AG08396 (cell line): ENCODE results near the gene PIP5K1A.
A peak's percentile ranks its signal among the peaks of the same experiment; 100 is the strongest.
"Not testable (repeated sequence)": the region's sequence is repeated elsewhere in the genome, so short reads cannot be mapped to it uniquely, and the experiment has no call there.

Experiments
- DNase-seq: peaks from one replicate; pipeline ENCODE4 v3.0.0; 2012; ENCODE audit warnings: low spot score, mixed read lengths

The PIP5K1A gene

DNA sequence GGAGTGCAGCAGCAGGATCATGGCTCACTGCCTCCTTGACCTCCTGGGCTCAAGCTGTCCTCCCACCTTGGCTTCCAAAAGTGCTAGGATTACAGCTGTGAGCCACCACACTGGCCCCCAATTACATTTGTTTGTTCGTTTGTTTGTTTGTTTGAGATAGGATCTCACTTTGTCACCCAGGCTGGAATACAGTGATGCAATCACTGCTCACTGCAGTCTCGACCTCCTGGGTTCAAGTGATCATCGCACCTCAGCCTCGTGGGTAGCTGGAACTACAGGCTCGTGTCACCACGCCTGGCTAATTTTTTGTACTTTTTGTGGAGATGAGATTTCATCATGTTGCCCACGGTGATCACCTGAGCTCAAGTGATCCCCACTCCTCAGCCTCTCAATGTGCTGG lies 6.3 kb upstream of the PIP5K1A start:
- DNase-seq: no peak

- no peak for DNase-seq
Measured at GRCh38 chr1:151193304-151193703, 5.0 kb upstream of the PIP5K1A start.

DNA sequence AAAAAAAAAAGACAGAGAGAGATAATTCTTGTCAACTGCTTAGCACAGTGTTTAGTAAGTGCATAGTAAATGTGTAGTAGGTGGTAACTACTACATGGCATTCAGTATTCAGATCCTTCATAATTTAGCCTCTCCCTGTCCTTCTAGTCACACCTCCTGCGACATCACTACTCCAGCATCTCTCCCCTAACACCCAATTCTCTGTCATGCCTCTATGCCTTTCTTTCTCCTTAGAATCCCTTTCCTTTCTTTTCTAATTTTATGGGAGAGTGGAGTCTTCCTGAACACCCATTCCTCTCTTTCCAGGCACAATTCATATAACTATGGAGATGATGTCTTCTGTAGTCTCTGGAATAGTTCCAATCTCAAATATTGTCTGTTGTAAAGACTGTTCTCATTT lies 4.5 kb upstream of the PIP5K1A start:
- no peak for DNase-seq

GRCh38 chr1:151194894-151195594 lies 3.3 kb upstream of the PIP5K1A start:
- peak; percentile 79 for DNase-seq

DNA sequence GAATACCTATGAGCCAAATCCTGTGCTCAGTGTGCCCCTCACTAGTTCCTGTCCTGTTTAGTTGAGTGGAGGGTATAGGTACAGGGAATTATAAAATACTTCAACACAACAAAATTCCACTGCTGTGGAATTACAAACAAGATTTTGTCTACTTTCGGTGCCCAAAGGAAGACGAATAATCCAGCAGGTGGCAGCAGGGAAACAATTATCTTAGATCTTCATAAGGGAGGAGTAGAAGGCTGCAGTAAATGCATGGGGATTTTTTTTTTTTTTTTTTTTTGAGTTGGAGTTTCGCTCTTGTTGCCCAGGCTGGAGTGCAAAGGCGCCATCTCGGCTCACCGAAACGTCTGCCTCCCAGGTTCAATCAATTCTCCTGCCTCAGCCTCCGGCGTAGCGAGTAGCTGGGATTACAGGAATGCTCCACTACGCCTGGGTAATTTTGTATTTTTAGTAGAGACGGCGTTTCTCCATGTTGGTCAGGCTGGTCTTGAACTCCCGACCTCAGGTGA lies 2.0 kb upstream of the PIP5K1A start:
- DNase-seq: peak; percentile 39

DNA sequence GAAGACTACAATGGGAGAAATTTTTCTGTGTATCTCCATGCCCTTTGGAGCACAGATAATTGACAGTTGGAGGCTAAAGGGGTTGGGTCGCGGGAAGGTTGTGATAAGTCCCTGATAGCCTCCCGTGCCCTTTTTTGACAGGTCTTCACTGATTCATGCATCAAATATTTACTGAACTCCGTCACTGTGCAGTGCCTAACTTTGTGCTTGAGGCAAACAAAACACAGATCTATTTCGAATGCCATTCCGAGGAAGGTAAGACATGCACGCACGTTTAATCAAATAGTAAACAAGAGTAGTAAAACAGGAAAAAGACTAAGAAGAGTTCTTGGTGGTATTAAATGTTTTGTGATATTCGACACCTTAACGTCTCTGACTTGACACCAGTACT lies 494 bp upstream of the PIP5K1A start:
- DNase-seq: no peak

GRCh38 chr1:151199873-151200581 lies 1.7 kb downstream of the PIP5K1A start:
- DNase-seq: peak; percentile 53

- not testable (repeated sequence) for DNase-seq
Measured at GRCh38 chr1:151205381-151205965, 7.1 kb downstream of the PIP5K1A start.

- peak; percentile 36 for DNase-seq
Measured at GRCh38 chr1:151210830-151211229, 12.5 kb downstream of the PIP5K1A start.

DNA sequence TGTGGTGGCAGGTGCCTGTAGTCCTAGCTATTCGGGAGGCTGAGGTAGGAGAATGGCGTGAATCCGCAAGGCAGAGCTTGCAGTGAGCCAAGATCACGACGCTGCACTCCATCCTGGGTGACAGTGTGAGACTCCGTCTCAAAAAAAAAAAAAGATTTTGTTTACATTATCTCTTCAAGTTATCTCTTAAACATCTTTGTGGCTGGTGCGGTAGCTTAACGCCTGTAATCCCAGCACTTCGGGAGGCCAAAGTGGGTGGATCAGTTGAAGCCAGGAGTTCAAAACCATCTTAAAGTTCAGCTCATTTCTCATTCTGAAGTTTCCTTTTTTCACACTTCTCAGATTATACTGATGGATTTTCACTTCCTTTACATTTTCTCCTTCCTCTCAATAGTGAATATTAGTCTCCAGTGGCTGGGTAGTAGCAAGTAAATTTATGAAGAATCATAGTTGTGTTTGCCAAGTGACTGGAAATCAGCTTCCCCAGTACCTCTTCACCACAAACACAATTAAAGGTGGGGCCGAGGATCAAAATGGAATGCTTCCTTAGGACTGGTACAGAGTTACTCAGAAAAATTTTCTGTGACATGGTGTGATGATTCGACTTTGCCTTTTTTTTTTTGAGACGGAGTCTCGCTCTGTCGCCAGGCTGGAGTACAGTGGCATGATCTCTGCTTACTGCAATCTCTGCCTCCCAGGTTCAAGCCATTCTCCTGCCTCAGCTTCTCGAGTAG lies 13.8 kb downstream of the PIP5K1A start:
- DNase-seq: no peak

GRCh38 chr1:151213560-151213959 lies 15.2 kb downstream of the PIP5K1A start:
- no peak for DNase-seq

GRCh38 chr1:151221616-151222015 lies 23.3 kb downstream of the PIP5K1A start:
- no peak for DNase-seq

GRCh38 chr1:151222130-151222529 lies 23.8 kb downstream of the PIP5K1A start:
- DNase-seq: no peak

- no peak for DNase-seq
Measured at GRCh38 chr1:151235235-151235634, 36.9 kb downstream of the PIP5K1A start.

DNA sequence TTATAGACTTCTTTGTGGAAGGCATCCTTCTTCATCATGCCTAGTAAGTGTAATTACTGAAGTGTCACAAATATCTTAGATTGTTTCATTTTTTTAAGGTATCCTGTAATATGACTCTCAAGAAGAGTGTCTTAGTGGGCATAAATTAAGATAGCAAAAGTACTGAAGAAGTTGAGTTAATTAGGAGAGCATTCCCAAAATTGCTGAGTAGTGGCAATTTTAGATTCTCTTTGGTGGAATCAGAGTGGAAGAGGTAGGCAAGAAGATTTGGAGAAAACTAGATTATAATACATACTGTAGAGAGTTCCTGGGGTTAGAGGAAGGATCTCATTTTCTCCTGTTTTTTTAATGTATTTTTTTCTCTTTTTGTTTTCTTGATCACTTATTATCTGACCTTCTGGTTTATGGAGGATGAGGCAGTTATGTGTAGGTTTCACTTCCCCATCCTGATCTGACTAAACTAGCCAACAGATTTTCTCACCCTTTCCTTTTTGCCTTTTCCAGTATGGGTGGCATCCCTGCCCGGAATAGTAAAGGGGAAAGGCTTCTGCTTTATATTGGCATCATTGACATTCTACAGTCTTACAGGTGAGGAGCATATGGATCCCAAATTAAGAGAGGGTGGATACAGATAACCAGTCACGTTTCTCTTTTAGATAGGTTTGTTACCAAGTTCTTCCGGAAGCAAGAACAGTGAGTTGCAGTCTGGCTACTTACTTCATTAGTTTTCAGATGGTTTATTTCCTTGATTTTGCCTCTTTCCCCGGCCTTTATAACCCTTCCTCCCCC lies 39.5 kb downstream of the PIP5K1A start:
- DNase-seq: no peak

GRCh38 chr1:151238467-151238739 lies 40.1 kb downstream of the PIP5K1A start:
- DNase-seq: peak; percentile 69

DNA sequence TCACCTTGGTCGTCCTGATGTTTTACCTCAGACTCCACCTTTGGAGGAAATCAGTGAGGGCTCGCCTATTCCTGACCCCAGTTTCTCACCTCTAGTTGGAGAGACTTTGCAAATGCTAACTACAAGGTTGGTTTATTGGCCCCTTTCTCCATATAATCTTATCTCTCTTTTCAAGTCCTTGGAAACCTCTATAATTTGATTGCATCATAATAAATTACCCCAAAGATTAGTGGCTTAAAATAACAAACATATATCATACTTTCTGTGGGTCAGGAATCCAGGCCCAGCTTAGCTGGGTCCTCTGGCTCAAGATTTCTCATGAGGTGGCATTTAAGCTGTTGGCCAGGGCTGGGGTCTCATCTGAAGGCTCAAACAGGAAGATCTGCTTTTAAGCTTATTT lies 44.1 kb downstream of the PIP5K1A start:
- DNase-seq: no peak

GRCh38 chr1:151243683-151244216 lies 45.4 kb downstream of the PIP5K1A start:
- DNase-seq: no peak

- no peak for DNase-seq
Measured at GRCh38 chr1:151246786-151247185, 48.4 kb downstream of the PIP5K1A start.

- DNase-seq: peak; percentile 62
Measured at GRCh38 chr1:151251656-151252470, 53.5 kb downstream of the PIP5K1A start.
